ENCODE data around the gene FBXO34.

- TF ChIP-seq CTCF (IDR thresholded peaks at IDR 0.05) = no peak
- TF ChIP-seq POLR2A (IDR thresholded peaks at IDR 0.05) = no peak
Measured at GRCh38 chr14:55348766-55349453, 77.7 kb downstream of the FBXO34 start.
